Progenitor cell of endocrine pancreas (in vitro differentiated cells): ENCODE results near the gene NHLRC3. TPM values are rescaled to one million over a fixed set of nuclear protein-coding genes. Genes with fewer than 3 reads are reported as not detected.
A peak's percentile ranks its signal among the peaks of the same experiment; 100 is the strongest.

Experiments used
- DNase-seq: peaks from one replicate; pipeline ENCODE4 v3.0.0; 2021; ENCODE audit warnings: low spot score; ENCODE audit not compliant: unreplicated experiment
- H3K27ac Mint-ChIP-seq: 2 replicates; pipeline ENCODE4 v1.8.0; 2021; ENCODE audit warnings: mild to moderate bottlenecking, moderate library complexity, mixed read lengths
- H3K27me3 Mint-ChIP-seq: 2 replicates; pipeline ENCODE4 v1.8.0; 2021; ENCODE audit warnings: mixed read lengths
- H3K36me3 Mint-ChIP-seq: 2 replicates; pipeline ENCODE4 v1.8.0; 2022; ENCODE audit warnings: mixed read lengths; ENCODE audit not compliant: insufficient read depth
- H3K4me1 Mint-ChIP-seq: 2 replicates; pipeline ENCODE4 v1.8.0; 2021; ENCODE audit warnings: low read depth, mixed read lengths
- H3K4me3 Mint-ChIP-seq: 2 replicates; pipeline ENCODE4 v1.8.0; 2021; ENCODE audit warnings: low read depth, mild to moderate bottlenecking, moderate library complexity, mixed read lengths
- H3K9me3 Mint-ChIP-seq: 2 replicates; pipeline ENCODE4 v1.8.0; 2021; ENCODE audit warnings: low read depth, mixed read lengths
- CTCF ChIP-seq: fragments of 200-600 bp; sonication (generic); IDR thresholded peaks from one replicate; pipeline ENCODE4 v1.5.0; 2021; ENCODE audit warnings: antibody characterized with exemption, mild to moderate bottlenecking; ENCODE audit not compliant: unreplicated experiment
- total RNA-seq: library from RNA; stranded (reverse); gene quantifications from 2 replicates; pipeline ENCODE4 v1.2.1, GENCODE V29; 2021

Gene NHLRC3
- total RNA-seq, 1 donor from 2014 or later: 40.7 TPM

- no peaks in the 10 kb centered on the region for H3K9me3 Mint-ChIP-seq
- H3K27me3 Mint-ChIP-seq: no peaks in the 10 kb centered on the region
- H3K4me3 Mint-ChIP-seq: no peak overlapping the region
- no peak for DNase-seq
- peaks cover 2% of the 10 kb centered on the region for H3K36me3 Mint-ChIP-seq
- H3K4me1 Mint-ChIP-seq: peaks cover 11% of the 10 kb centered on the region
- no peak overlapping the region for H3K27ac Mint-ChIP-seq
- TF ChIP-seq CTCF: no peak
Observed at GRCh38 chr13:39049274-39049673, 11.0 kb downstream of the NHLRC3 start.

- no peak overlapping the region for H3K27ac Mint-ChIP-seq
Observed at GRCh38 chr13:39051157-39051556, 12.9 kb downstream of the NHLRC3 start.

GRCh38 chr13:39052944-39053343 lies 14.7 kb downstream of the NHLRC3 start:
- H3K9me3 Mint-ChIP-seq: peaks cover 11% of the 10 kb centered on the region
- no peak for TF ChIP-seq CTCF
- DNase-seq: no peak
- no peak overlapping the region for H3K4me3 Mint-ChIP-seq
- peaks cover 10% of the 10 kb centered on the region for H3K36me3 Mint-ChIP-seq
- H3K27me3 Mint-ChIP-seq: no peaks in the 10 kb centered on the region
- H3K27ac Mint-ChIP-seq: no peak overlapping the region
- H3K4me1 Mint-ChIP-seq: peaks cover 10% of the 10 kb centered on the region

More at GRCh38 chr13:39051157-39051556, 12.9 kb downstream of the NHLRC3 start:
- Mint-ChIP-seq H3K4me3 (no peak overlapping the region), H3K4me1 (peaks cover 11% of the 10 kb centered on the region), H3K27me3 (no peaks in the 10 kb centered on the region), H3K9me3 (peaks cover 3% of the 10 kb centered on the region), H3K36me3 (peaks cover 4% of the 10 kb centered on the region)
- no peak for DNase-seq
- TF ChIP-seq CTCF: peak; percentile 63

GRCh38 chr13:39054112-39054511 lies 15.9 kb downstream of the NHLRC3 start:
- peaks cover 11% of the 10 kb centered on the region for H3K9me3 Mint-ChIP-seq
- H3K27me3 Mint-ChIP-seq: no peaks in the 10 kb centered on the region
- H3K4me3 Mint-ChIP-seq: no peak overlapping the region
- peaks cover 9% of the 10 kb centered on the region for H3K36me3 Mint-ChIP-seq
- no peak for DNase-seq
- H3K27ac Mint-ChIP-seq: no peak overlapping the region
- H3K4me1 Mint-ChIP-seq: peaks cover 5% of the 10 kb centered on the region
- TF ChIP-seq CTCF: no peak

- H3K36me3 Mint-ChIP-seq: peaks cover 13% of the 10 kb centered on the region
- no peaks in the 10 kb centered on the region for H3K27me3 Mint-ChIP-seq
- no peak for TF ChIP-seq CTCF
- H3K9me3 Mint-ChIP-seq: peaks cover 11% of the 10 kb centered on the region
- H3K27ac Mint-ChIP-seq: no peak overlapping the region
- H3K4me1 Mint-ChIP-seq: peaks cover 5% of the 10 kb centered on the region
- DNase-seq: no peak
- no peak overlapping the region for H3K4me3 Mint-ChIP-seq
Observed at GRCh38 chr13:39056018-39056417, 17.8 kb downstream of the NHLRC3 start.
